Endothelial cell of umbilical vein (primary cell): ENCODE measurements around the gene PSMB8. TPM values are rescaled to one million over a fixed set of nuclear protein-coding genes. Genes with fewer than 3 reads are reported as not detected.

Experiments used
- BruUV-seq: library from RNA; stranded (reverse); fragments of 400-500 nt; replicated peaks from 2 replicates; lab custom pipeline; 2021; lab: Mats Ljungman, UMichigan
- CTCF ChIA-PET: fragments of 300-600, 350-600 bp; sonication (Branson Sonifier 250); formaldehyde crosslinking; loops from one replicate; lab custom pipeline; 2021; ENCODE audit warnings: antibody characterized with exemption, inconsistent platforms; lab: Charles Lee
- POLR2A ChIA-PET: fragments of 300-600, 350-600 bp; sonication (Branson Sonifier 250); formaldehyde crosslinking; loops from one replicate; lab custom pipeline; 2021; ENCODE audit warnings: antibody characterized with exemption, inconsistent platforms; lab: Charles Lee
- DNase-seq: peaks from one replicate; pipeline ENCODE4 v3.0.0-alpha.2; 2011; ENCODE audit warnings: low read depth, low spot score
- FAIRE-seq: peaks from 2 replicates; lab custom pipeline; 2011; peaks lifted over from hg19 to GRCh38; lab: Jason Lieb, UNC
- H2AFZ ChIP-seq: 2 replicates; pipeline ENCODE4 v1.6.0; 2012; ENCODE audit warnings: low read depth, low read length, control low read depth, inconsistent platforms
- H3K27ac ChIP-seq: 2 replicates; pipeline ENCODE4 v1.5.1; 2011; ENCODE audit warnings: low read depth, mild to moderate bottlenecking, control low read depth, low read length, moderate library complexity; ENCODE audit not compliant: insufficient read depth
- H3K27me3 ChIP-seq, 2 experiments: 2 replicates each; pipeline versions ENCODE4 v1.6.0 to v1.6.1; 2011; ENCODE audit warnings: low read length in 2 of 2, mixed read lengths in 1 of 2; ENCODE audit not compliant: control insufficient read depth in 2 of 2, insufficient read depth in 2 of 2
- H3K36me3 ChIP-seq, 2 experiments: 2 replicates in 1 of 2; 3 replicates in 1 of 2; pipeline ENCODE4 v1.5.1; 2011; ENCODE audit warnings: low read length in 2 of 2, mild to moderate bottlenecking in 1 of 2, moderate library complexity in 1 of 2; ENCODE audit not compliant: control insufficient read depth in 2 of 2, insufficient read depth in 2 of 2; ENCODE audit errors: extremely low read depth in 1 of 2
- H3K4me1 ChIP-seq: 3 replicates; pipeline ENCODE4 v1.5.1; 2011; ENCODE audit warnings: mild to moderate bottlenecking, low read length; ENCODE audit not compliant: control insufficient read depth, insufficient read depth; ENCODE audit errors: extremely low read depth
- H3K4me2 ChIP-seq: 2 replicates; pipeline ENCODE4 v1.6.1; 2011; ENCODE audit warnings: low read length, control low read depth, mixed read lengths; ENCODE audit not compliant: insufficient read depth
- H3K4me3 ChIP-seq, 3 experiments: fragments of 200-600 bp in 1 of 3; sonication (generic), shearing (Covaris generic) in 1 of 3; replicated peaks in 1 of 3; 2 replicates each; pipeline ENCODE4 v1.5.1; 2011 to 2016; ENCODE audit warnings: control low read depth in 3 of 3, low read length in 3 of 3, mild to moderate bottlenecking in 2 of 3, inconsistent platforms in 1 of 3, low read depth in 1 of 3, moderate library complexity in 1 of 3; ENCODE audit not compliant: insufficient read depth in 1 of 3
- H3K79me2 ChIP-seq: 2 replicates; pipeline ENCODE4 v1.6.0; 2012; ENCODE audit warnings: low read length, inconsistent platforms; ENCODE audit not compliant: control insufficient read depth, insufficient read depth
- H3K9ac ChIP-seq: replicated peaks from 2 replicates; pipeline ENCODE3; 2011; ENCODE audit warnings: low read length, control low read depth; ENCODE audit not compliant: insufficient read depth; ENCODE audit errors: extremely low read depth
- H3K9me1 ChIP-seq: replicated peaks from 3 replicates; pipeline ENCODE4 v1.6.0; 2011; ENCODE audit warnings: mild to moderate bottlenecking, low read length; ENCODE audit not compliant: control insufficient read depth, insufficient read depth; ENCODE audit errors: extremely low read depth
- H3K9me3 ChIP-seq: replicated peaks from 2 replicates; pipeline ENCODE4 v1.5.1; 2012; ENCODE audit warnings: low read length, inconsistent platforms; ENCODE audit not compliant: control insufficient read depth, insufficient read depth
- H4K20me1 ChIP-seq: replicated peaks from 2 replicates; pipeline ENCODE3; 2011; ENCODE audit warnings: mild to moderate bottlenecking, low read length; ENCODE audit not compliant: control insufficient read depth, insufficient read depth; ENCODE audit errors: extremely low read depth
- EZH2 ChIP-seq: IDR thresholded peaks from 2 replicates; pipeline ENCODE4 v1.6.1; 2012; ENCODE audit warnings: borderline replicate concordance, low read depth, mild to moderate bottlenecking, moderate library complexity, low read length, inconsistent platforms; ENCODE audit not compliant: severe bottlenecking
- FOS ChIP-seq: IDR thresholded peaks from 2 replicates; pipeline ENCODE4 v1.6.1; 2011; ENCODE audit warnings: mild to moderate bottlenecking, low read length, moderate library complexity, borderline replicate concordance; ENCODE audit not compliant: insufficient read depth
- GATA2 ChIP-seq: IDR thresholded peaks from 2 replicates; pipeline ENCODE4 v1.7.0; 2011; ENCODE audit warnings: low read depth, mild to moderate bottlenecking, moderate library complexity, mixed read lengths, low read length; ENCODE audit not compliant: insufficient read length, insufficient read depth
- JUN ChIP-seq: IDR thresholded peaks from 2 replicates; pipeline ENCODE4 v1.6.1; 2011; ENCODE audit warnings: borderline replicate concordance, low read depth; ENCODE audit not compliant: insufficient read length, insufficient read depth
- MYC ChIP-seq: IDR thresholded peaks from one replicate; pipeline ENCODE4 v1.6.1; 2011; ENCODE audit warnings: mild to moderate bottlenecking, low read depth, low read length
- POLR2A ChIP-seq: IDR thresholded peaks from 2 replicates; pipeline ENCODE4 v1.6.1; 2012; ENCODE audit warnings: low read depth, mild to moderate bottlenecking, control low read depth, low read length
- POLR2AphosphoS5 ChIP-seq: IDR thresholded peaks from 2 replicates; pipeline ENCODE4 v1.6.1; 2012; ENCODE audit warnings: low read depth, mild to moderate bottlenecking, control low read depth, low read length, moderate library complexity; ENCODE audit not compliant: insufficient read depth
- dilution Hi-C: fragments of 300-500 bp; cut with MboI; formaldehyde crosslinking; loops from one replicate; pipeline ENCODE4 v1.15.0; 2019; ENCODE audit warnings: low sequenced_read_pairs; ENCODE audit not compliant: extremely low pct_ligation_motif_present
- intact Hi-C: fragments of 100-400 bp; cut with micrococcal nuclease; formaldehyde crosslinking; loops from one replicate; pipeline ENCODE4 v1.10.0; 2022
- polyA plus RNA-seq, 4 experiments: library from polyadenylated mRNA; depleted of rRNA in 3 of 4; stranded (reverse) in 3 of 4; unstranded in 1 of 4; fragments of >200 nt; gene quantifications; 2 replicates each; pipeline versions ENCODE4 v1.2.1 to v1.2.3, GENCODE V29; 2011 to 2012; ENCODE audit warnings: missing spikeins in 1 of 4
- total RNA-seq: library from RNA; stranded (reverse); gene quantifications from 2 replicates; pipeline ENCODE4 v1.2.3, GENCODE V29; 2021
- TF ChIP-seq, protein P1 (sequence below), 2 donors: IDR thresholded peaks; 1 replicate in 1 of 2; 2 replicates in 1 of 2; pipeline ENCODE4 v1.5.1; 2011; ENCODE audit warnings: low read length in 2 of 2, mild to moderate bottlenecking in 2 of 2, moderate library complexity in 2 of 2, control low read depth in 1 of 2, inconsistent platforms in 1 of 2, low read depth in 1 of 2; ENCODE audit not compliant: insufficient read depth in 1 of 2; ENCODE audit errors: extremely low read depth in 1 of 2
- TF ChIP-seq, protein P2 (sequence below): IDR thresholded peaks from 2 replicates; pipeline ENCODE4 v1.6.1; 2011; ENCODE audit not compliant: insufficient read depth, insufficient read length

PSMB8 gene
- total and polyA plus RNA-seq, 2 donors (not counting 3 experiments of a cell fraction or from before 2014, with no cell fraction given), result 40.1 to 49.4 TPM

DNA sequence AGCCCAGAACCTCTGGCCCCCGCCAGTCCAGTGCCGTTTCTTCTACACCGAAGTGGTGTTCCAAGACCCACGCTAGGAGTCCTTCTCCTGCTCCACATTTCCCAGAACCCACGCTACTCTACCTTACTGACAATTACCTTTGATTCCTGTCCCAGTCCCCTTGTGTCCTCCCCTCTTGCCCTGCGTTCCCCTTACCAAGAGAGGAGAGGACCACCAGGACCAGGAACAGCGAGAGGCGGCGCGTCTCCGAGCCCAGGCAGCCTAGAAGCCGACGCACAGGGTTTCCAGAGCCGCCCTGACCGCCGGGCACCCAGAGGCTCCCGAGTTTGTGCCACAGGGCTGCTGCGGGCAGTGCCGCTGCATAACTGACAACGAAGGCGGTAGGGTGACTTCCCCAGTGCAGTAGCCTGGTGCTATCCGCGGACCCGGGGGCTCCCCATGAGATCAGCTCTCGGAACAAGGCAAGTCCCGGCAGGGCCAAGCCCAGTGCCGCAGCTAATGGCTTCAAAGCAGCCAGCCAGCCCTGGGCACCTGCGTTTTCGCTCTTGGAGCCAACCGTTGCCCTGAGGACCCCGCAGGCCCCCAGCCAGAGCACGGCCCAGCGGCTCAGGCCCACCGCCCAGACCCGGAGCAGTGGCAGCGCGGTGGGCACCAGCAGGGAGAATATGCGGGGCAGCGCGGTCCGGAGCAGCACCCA is 9.1 kb upstream of the PSMB8 start:
- DNase-seq (peak; percentile 52), FAIRE-seq (peak; percentile 56)
- no peak overlapping the region for H3K27ac ChIP-seq
- H4K20me1 ChIP-seq, result no peaks in the 10 kb centered on the region
- TF ChIP-seq JUN (no peak), POLR2A (no peak), EZH2 (no peak), MYC (no peak), FOS (no peak), POLR2AphosphoS5 (no peak), GATA2 (no peak)
- TF ChIP-seq, protein P1, sequence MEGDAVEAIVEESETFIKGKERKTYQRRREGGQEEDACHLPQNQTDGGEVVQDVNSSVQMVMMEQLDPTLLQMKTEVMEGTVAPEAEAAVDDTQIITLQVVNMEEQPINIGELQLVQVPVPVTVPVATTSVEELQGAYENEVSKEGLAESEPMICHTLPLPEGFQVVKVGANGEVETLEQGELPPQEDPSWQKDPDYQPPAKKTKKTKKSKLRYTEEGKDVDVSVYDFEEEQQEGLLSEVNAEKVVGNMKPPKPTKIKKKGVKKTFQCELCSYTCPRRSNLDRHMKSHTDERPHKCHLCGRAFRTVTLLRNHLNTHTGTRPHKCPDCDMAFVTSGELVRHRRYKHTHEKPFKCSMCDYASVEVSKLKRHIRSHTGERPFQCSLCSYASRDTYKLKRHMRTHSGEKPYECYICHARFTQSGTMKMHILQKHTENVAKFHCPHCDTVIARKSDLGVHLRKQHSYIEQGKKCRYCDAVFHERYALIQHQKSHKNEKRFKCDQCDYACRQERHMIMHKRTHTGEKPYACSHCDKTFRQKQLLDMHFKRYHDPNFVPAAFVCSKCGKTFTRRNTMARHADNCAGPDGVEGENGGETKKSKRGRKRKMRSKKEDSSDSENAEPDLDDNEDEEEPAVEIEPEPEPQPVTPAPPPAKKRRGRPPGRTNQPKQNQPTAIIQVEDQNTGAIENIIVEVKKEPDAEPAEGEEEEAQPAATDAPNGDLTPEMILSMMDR (IDR thresholded peaks at IDR 0.05; ENCODE audit: extremely low read depth in 1 of 2, insufficient read depth in 1 of 2, low read depth in 1 of 2, low read length in 2 of 2), result no peak
- TF ChIP-seq, protein P2, sequence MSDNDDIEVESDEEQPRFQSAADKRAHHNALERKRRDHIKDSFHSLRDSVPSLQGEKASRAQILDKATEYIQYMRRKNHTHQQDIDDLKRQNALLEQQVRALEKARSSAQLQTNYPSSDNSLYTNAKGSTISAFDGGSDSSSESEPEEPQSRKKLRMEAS, result no peak
- POLR2A ChIA-PET, result interaction anchor here (1.4 to 2.2 kb wide), 2 partner anchors 15 to 119 kb away, joined by 7 to 12 read pairs; partner anchors contain the start of gene TAP2
- CTCF ChIA-PET, result interaction anchor here (0.8 to 8.1 kb wide), 20 partner anchors 9 to 465 kb away, joined by 3 to 274 read pairs (median 6); partner anchors contain the start of genes HLA-DMA, PSMB8, TAP2 and ZBTB22
- peak overlapping the region; percentile 50 for H3K9ac ChIP-seq
- H2AFZ ChIP-seq, result peak overlapping the region; percentile 61
- BruUV-seq, result TSS peak; percentile 24
- peak overlapping the region; percentile 75 for H3K4me2 ChIP-seq
- peaks cover 13% of the 10 kb centered on the region for H3K4me1 ChIP-seq
- dilution Hi-C loops (no loop called here), intact Hi-C loops (loop anchor here (1.0 kb wide), 1 partner anchor 9 kb away; the partner anchor contains the start of gene PSMB8)
- H3K36me3 ChIP-seq, result no peaks in the 10 kb centered on the region
- peaks cover 2 to 15% of the 10 kb centered on the region in 2 experiments for H3K27me3 ChIP-seq
- no peaks in the 10 kb centered on the region for H3K9me3 ChIP-seq
- no peaks in the 10 kb centered on the region for H3K9me1 ChIP-seq
- H3K4me3 ChIP-seq, result peak overlapping the region; percentile 63 to 83 (median 75)
- H3K79me2 ChIP-seq, result no peaks in the 10 kb centered on the region
